Neural progenitor cell (in vitro differentiated cells): Measurements from ENCODE around the gene KRTAP10-9. TPM values are rescaled to one million over a fixed set of nuclear protein-coding genes. Genes with fewer than 3 reads are reported as not detected.

ENCODE experiments used
- DNase-seq: peaks from one replicate; pipeline ENCODE4 v3.0.0-alpha.2; 2016; ENCODE audit warnings: low spot score
- H2AFZ ChIP-seq: fragments of 200-600 bp; sonication (generic); replicated peaks from 2 replicates; pipeline ENCODE4 v1.6.1; 2016; ENCODE audit warnings: antibody characterized with exemption
- H3F3A ChIP-seq: fragments of 200-600 bp; sonication (generic); 2 replicates; pipeline ENCODE4 v1.6.1; 2016; ENCODE audit warnings: antibody characterized with exemption, low read depth
- H3K27ac ChIP-seq: fragments of 200-600 bp; sonication (generic); 2 replicates; pipeline ENCODE4 v1.5.1; 2016; ENCODE audit warnings: mild to moderate bottlenecking
- H3K27me3 ChIP-seq: fragments of 200-600 bp; sonication (generic); 2 replicates; pipeline ENCODE4 v1.6.1; 2016; ENCODE audit warnings: mild to moderate bottlenecking, moderate library complexity
- H3K36me3 ChIP-seq: fragments of 200-600 bp; sonication (generic); 2 replicates; pipeline ENCODE4 v1.5.1; 2016
- H3K4me1 ChIP-seq: fragments of 200-600 bp; sonication (generic); 2 replicates; pipeline ENCODE4 v1.6.1; 2016; ENCODE audit warnings: mixed run types
- H3K4me2 ChIP-seq: fragments of 200-600 bp; sonication (generic); 2 replicates; pipeline ENCODE4 v1.6.1; 2016
- H3K4me3 ChIP-seq: fragments of 200-600 bp; sonication (generic); 2 replicates; pipeline ENCODE4 v1.5.1; 2016
- H3K79me2 ChIP-seq: fragments of 200-600 bp; sonication (generic); 2 replicates; pipeline ENCODE4 v1.6.1; 2016; ENCODE audit warnings: low read depth
- H3K9ac ChIP-seq: fragments of 200-600 bp; sonication (generic); 2 replicates; pipeline ENCODE4 v1.6.1; 2016
- H3K9me3 ChIP-seq: fragments of 200-600 bp; sonication (generic); 2 replicates; pipeline ENCODE4 v1.5.1; 2016; ENCODE audit warnings: low read depth
- H4K20me1 ChIP-seq: fragments of 200-600 bp; sonication (generic); 2 replicates; pipeline ENCODE4 v1.6.1; 2016; ENCODE audit warnings: low read depth
- H3K27ac Mint-ChIP-seq: 3 replicates; pipeline ENCODE4 v1.8.0; 2021; ENCODE audit warnings: mixed read lengths
- H3K27me3 Mint-ChIP-seq: 2 replicates; pipeline ENCODE4 v1.8.0; 2022; ENCODE audit warnings: low read depth, mild to moderate bottlenecking, inconsistent platforms, moderate library complexity, mixed read lengths; ENCODE audit not compliant: insufficient read depth
- H3K36me3 Mint-ChIP-seq: 3 replicates; pipeline ENCODE4 v1.8.0; 2021; ENCODE audit warnings: mixed read lengths
- H3K4me1 Mint-ChIP-seq: 3 replicates; pipeline ENCODE4 v1.8.0; 2021; ENCODE audit warnings: mixed read lengths
- H3K4me3 Mint-ChIP-seq: 3 replicates; pipeline ENCODE4 v1.8.0; 2021; ENCODE audit warnings: mild to moderate bottlenecking, moderate library complexity, mixed read lengths
- H3K9me3 Mint-ChIP-seq: 3 replicates; pipeline ENCODE4 v1.8.0; 2020; ENCODE audit warnings: mixed read lengths
- CTCF ChIP-seq: fragments of 200-600 bp; sonication (generic); IDR thresholded peaks from 2 replicates; pipeline ENCODE4 v1.5.1; 2017; ENCODE audit warnings: antibody characterized with exemption, mild to moderate bottlenecking
- EZH2 ChIP-seq: fragments of 200-600 bp; sonication (generic); IDR thresholded peaks from 2 replicates; pipeline ENCODE4 v1.6.1; 2017; ENCODE audit warnings: antibody characterized with exemption, mild to moderate bottlenecking, moderate library complexity
- EZH2phosphoT487 ChIP-seq: fragments of 200-600 bp; sonication (generic); IDR thresholded peaks from 2 replicates; pipeline ENCODE4 v1.6.1; 2017; ENCODE audit warnings: antibody characterized with exemption
- total RNA-seq: library from RNA; depleted of rRNA; stranded (reverse); fragments of >200 nt; gene quantifications from 2 replicates; pipeline ENCODE4 v1.2.3, GENCODE V29; 2015; ENCODE audit warnings: low replicate concordance

KRTAP10-9 gene
- total RNA-seq, 1 donor from 2014 or later: not detected

GRCh38 chr21:44583089-44583799, 43.6 kb upstream of the KRTAP10-9 start:
- Mint-ChIP-seq H3K9me3 (peaks cover 29% of the 10 kb centered on the region), H3K27ac (no peak overlapping the region), H3K27me3 (peaks cover 2% of the 10 kb centered on the region), H3K4me3 (peak overlapping the region; percentile 54), H3K36me3 (no peaks in the 10 kb centered on the region), H3K4me1 (peaks cover 10% of the 10 kb centered on the region)
- no peak overlapping the region for H3K9ac ChIP-seq
- H3K4me1 ChIP-seq: peaks cover 13% of the 10 kb centered on the region
- H3K27me3 ChIP-seq: no peaks in the 10 kb centered on the region
- H3K79me2 ChIP-seq: no peaks in the 10 kb centered on the region
- DNase-seq: peak; percentile 65
- peak overlapping the region; percentile 37 for H3K4me2 ChIP-seq
- H3K27ac ChIP-seq: no peak overlapping the region
- peaks cover 14% of the 10 kb centered on the region for H3F3A ChIP-seq
- no peaks in the 10 kb centered on the region for H4K20me1 ChIP-seq
- H3K4me3 ChIP-seq: no peak overlapping the region
- peak overlapping the region; percentile 19 for H2AFZ ChIP-seq
- H3K9me3 ChIP-seq: peaks cover 6% of the 10 kb centered on the region
- no peak for TF ChIP-seq EZH2
- no peak for TF ChIP-seq EZH2phosphoT487
- no peak for TF ChIP-seq CTCF
- H3K36me3 ChIP-seq: no peaks in the 10 kb centered on the region

DNA sequence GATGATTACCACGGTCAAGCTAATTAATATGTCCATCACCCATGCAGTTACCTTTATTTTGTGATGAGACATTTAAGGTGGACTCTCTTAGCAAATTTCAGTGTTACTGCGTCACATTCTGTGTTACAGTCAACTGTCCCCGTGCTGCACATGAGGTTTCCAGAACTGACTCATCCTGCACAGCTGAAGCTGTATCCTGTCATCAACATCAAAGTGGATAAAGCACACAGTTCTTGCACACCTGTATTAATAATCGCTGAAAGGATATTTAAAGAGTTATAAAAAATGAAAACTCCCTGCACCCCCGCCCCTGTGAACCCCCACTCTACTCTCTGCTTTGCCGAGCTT, 43.1 kb upstream of the KRTAP10-9 start:
- peaks cover 2% of the 10 kb centered on the region for H3K27me3 Mint-ChIP-seq
- Histone ChIP-seq H3K9me3 (peaks cover 6% of the 10 kb centered on the region), H3K9ac (no peak overlapping the region), H3K27ac (no peak overlapping the region), H3K27me3 (no peaks in the 10 kb centered on the region), H3K4me2 (no peak overlapping the region), H2AFZ (no peak overlapping the region), H3K4me1 (peaks cover 13% of the 10 kb centered on the region), H3F3A (peaks cover 14% of the 10 kb centered on the region), H4K20me1 (no peaks in the 10 kb centered on the region), H3K4me3 (no peak overlapping the region), H3K79me2 (no peaks in the 10 kb centered on the region), H3K36me3 (no peaks in the 10 kb centered on the region)
- DNase-seq: no peak
- H3K4me1 Mint-ChIP-seq: peaks cover 10% of the 10 kb centered on the region
- H3K9me3 Mint-ChIP-seq: peaks cover 27% of the 10 kb centered on the region
- no peaks in the 10 kb centered on the region for H3K36me3 Mint-ChIP-seq
- TF ChIP-seq CTCF (no peak), EZH2phosphoT487 (no peak), EZH2 (no peak)
- no peak overlapping the region for H3K4me3 Mint-ChIP-seq
- H3K27ac Mint-ChIP-seq: no peak overlapping the region

DNA sequence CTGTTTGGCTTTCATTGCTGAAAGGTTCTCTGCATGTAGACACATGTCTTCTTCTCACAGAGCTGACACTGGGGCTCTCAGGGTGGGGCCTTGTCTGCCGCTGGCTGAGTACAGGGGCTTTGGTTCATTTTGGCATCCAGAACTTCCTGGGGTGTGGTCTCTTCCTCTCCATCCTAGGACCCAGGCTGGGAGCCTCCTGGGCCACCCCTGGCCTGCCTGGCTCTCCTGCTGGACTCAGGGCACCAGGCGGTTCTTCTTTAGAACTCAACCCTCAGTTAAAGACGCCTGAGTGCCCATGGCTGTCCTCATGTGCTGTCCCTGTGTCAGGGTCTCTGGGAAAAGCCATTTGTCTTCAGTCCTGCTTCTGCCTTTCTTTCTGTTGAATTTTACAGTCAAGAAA, 41.0 kb upstream of the KRTAP10-9 start:
- H3K4me3 Mint-ChIP-seq: no peak overlapping the region
- Histone ChIP-seq H3K4me1 (peaks cover 13% of the 10 kb centered on the region), H3K79me2 (no peaks in the 10 kb centered on the region), H3K4me2 (no peak overlapping the region), H3K4me3 (no peak overlapping the region), H2AFZ (no peak overlapping the region), H3F3A (peaks cover 14% of the 10 kb centered on the region), H3K27me3 (no peaks in the 10 kb centered on the region), H3K9me3 (peaks cover 6% of the 10 kb centered on the region), H4K20me1 (no peaks in the 10 kb centered on the region), H3K36me3 (no peaks in the 10 kb centered on the region), H3K9ac (no peak overlapping the region), H3K27ac (no peak overlapping the region)
- TF ChIP-seq EZH2phosphoT487 (no peak), CTCF (no peak), EZH2 (no peak)
- peaks cover 16% of the 10 kb centered on the region for H3K9me3 Mint-ChIP-seq
- H3K36me3 Mint-ChIP-seq: no peaks in the 10 kb centered on the region
- no peak for DNase-seq
- no peak overlapping the region for H3K27ac Mint-ChIP-seq
- peaks cover 14% of the 10 kb centered on the region for H3K4me1 Mint-ChIP-seq
- peaks cover 2% of the 10 kb centered on the region for H3K27me3 Mint-ChIP-seq
